Measurements from ENCODE around the gene THBD. TPM values are rescaled to one million over a fixed set of nuclear protein-coding genes. Genes with fewer than 3 reads are reported as not detected.
A peak's percentile ranks its signal among the peaks of the same experiment; 100 is the strongest.

The THBD gene
- total RNA-seq, 1 donor from 2014 or later, result 3.2 TPM

GRCh38 chr20:23061734-23062561, 12.5 kb upstream of the THBD start:
- peak; percentile 86 to 92 for DNase-seq (ENCODE audit: low read depth in 2 of 2)

GRCh38 chr20:23061262-23061661, 11.8 kb upstream of the THBD start:
- DNase-seq (ENCODE audit: low read depth in 2 of 2), result no peak

GRCh38 chr20:23060629-23061028, 11.2 kb upstream of the THBD start:
- no peak for DNase-seq (ENCODE audit: low read depth in 2 of 2)

- peak in 1 of 2 donors; percentile 38 for DNase-seq (ENCODE audit: low read depth in 2 of 2)
Measured at GRCh38 chr20:23059846-23060245, 10.4 kb upstream of the THBD start.

- DNase-seq (ENCODE audit: low read depth in 2 of 2), result no peak
Measured at GRCh38 chr20:23059001-23059400, 9.5 kb upstream of the THBD start.

GRCh38 chr20:23058240-23058639, 8.8 kb upstream of the THBD start:
- peak in 1 of 2 donors; percentile 39 for DNase-seq (ENCODE audit: low read depth in 2 of 2)

- DNase-seq (ENCODE audit: low read depth in 2 of 2), result no peak
Measured at GRCh38 chr20:23052904-23053303, 3.4 kb upstream of the THBD start.

- DNase-seq (ENCODE audit: low read depth in 2 of 2), result peak; percentile 81 to 93
Measured at GRCh38 chr20:23050847-23051627, 1.6 kb upstream of the THBD start.

GRCh38 chr20:23050076-23050838, 785 bp upstream of the THBD start:
- peak in 1 of 2 donors; percentile 45 for DNase-seq (ENCODE audit: low read depth in 2 of 2)

- DNase-seq (ENCODE audit: low read depth in 2 of 2), result peak; percentile 82
Measured at GRCh38 chr20:23048283-23049200, 930 bp downstream of the THBD start.

- peak; percentile 30 to 62 for DNase-seq (ENCODE audit: low read depth in 2 of 2)
Measured at GRCh38 chr20:23047738-23048214, 1.7 kb downstream of the THBD start.

GRCh38 chr20:23047001-23047737, 2.3 kb downstream of the THBD start:
- DNase-seq (ENCODE audit: low read depth in 2 of 2), result peak; percentile 19 to 32

GRCh38 chr20:23046431-23046830, 3.0 kb downstream of the THBD start:
- no peak for DNase-seq (ENCODE audit: low read depth in 2 of 2)

- DNase-seq (ENCODE audit: low read depth in 2 of 2), result no peak
Measured at GRCh38 chr20:23043376-23043775, 6.1 kb downstream of the THBD start.

- no peak for DNase-seq (ENCODE audit: low read depth in 2 of 2)
Measured at GRCh38 chr20:23042270-23042669, 7.2 kb downstream of the THBD start.

GRCh38 chr20:23039885-23040508, 9.5 kb downstream of the THBD start:
- DNase-seq (ENCODE audit: low read depth in 2 of 2), result no peak

GRCh38 chr20:23039136-23039875, 10.2 kb downstream of the THBD start:
- DNase-seq (ENCODE audit: low read depth in 2 of 2), result no peak

- no peak for DNase-seq (ENCODE audit: low read depth in 2 of 2)
Measured at GRCh38 chr20:23037017-23037481, 12.4 kb downstream of the THBD start.

GRCh38 chr20:23036371-23036770, 13.1 kb downstream of the THBD start:
- no peak for DNase-seq (ENCODE audit: low read depth in 2 of 2)
